OCI-LY3 (cell line): ENCODE data around the gene INTS6L.

ENCODE experiments used
- EZH2phosphoT487 ChIP-seq: fragments of 200-600 bp; shearing (Covaris generic); IDR thresholded peaks from 2 replicates; pipeline ENCODE4 v1.6.1; 2018; ENCODE audit warnings: antibody characterized with exemption, mixed run types, low read depth
- TF ChIP-seq, protein P1 (sequence below): fragments of 200-600, 300-600 bp; sonication (generic); IDR thresholded peaks from 2 replicates; pipeline ENCODE4 v1.5.1; 2014; ENCODE audit warnings: antibody characterized with exemption, low read length, low read depth

DNA sequence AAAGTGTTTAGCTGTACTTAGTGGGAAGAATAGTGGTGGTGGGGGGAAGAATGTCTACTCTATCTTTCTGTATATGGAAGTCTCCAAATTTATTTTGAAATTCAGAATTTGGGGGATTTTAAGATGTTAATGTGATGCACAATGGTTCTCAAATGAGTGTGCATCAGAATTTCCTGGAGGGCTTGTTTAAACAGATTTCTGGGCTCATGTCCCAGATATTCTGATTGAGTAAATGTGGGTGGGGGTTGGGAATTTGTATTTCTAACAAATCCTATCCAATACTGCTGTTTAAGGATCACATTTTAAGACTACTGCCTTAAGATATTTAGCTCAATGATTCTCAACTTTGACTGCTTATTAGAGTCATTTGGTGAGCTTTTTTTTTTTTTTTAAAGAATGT lies 15.1 kb upstream of the INTS6L start:
- TF ChIP-seq, protein P1, sequence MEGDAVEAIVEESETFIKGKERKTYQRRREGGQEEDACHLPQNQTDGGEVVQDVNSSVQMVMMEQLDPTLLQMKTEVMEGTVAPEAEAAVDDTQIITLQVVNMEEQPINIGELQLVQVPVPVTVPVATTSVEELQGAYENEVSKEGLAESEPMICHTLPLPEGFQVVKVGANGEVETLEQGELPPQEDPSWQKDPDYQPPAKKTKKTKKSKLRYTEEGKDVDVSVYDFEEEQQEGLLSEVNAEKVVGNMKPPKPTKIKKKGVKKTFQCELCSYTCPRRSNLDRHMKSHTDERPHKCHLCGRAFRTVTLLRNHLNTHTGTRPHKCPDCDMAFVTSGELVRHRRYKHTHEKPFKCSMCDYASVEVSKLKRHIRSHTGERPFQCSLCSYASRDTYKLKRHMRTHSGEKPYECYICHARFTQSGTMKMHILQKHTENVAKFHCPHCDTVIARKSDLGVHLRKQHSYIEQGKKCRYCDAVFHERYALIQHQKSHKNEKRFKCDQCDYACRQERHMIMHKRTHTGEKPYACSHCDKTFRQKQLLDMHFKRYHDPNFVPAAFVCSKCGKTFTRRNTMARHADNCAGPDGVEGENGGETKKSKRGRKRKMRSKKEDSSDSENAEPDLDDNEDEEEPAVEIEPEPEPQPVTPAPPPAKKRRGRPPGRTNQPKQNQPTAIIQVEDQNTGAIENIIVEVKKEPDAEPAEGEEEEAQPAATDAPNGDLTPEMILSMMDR: no peak
- TF ChIP-seq EZH2phosphoT487: no peak
